ENCODE data around the gene PRPSAP2.

The PRPSAP2 gene

DNA sequence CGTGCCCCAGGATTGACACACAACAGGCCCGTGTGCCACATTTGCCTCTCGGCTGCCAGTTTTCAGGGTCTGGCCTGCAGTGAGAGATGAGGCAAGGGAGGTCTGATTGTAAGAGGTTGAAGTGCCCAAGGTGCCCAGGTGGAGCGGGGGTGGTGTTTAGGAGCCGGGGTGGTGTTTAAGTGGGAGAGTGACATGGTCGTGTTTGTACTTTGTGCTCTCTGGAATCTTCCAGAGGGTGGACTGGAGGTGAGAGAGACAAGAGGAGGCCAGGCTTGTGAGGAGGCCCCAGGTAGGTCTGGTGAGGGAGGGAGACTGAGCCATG, 104.5 kb downstream of the PRPSAP2 start:
- no peak overlapping the region for H3K4me3 ChIP-seq (ENCODE audit: low read depth, low read length)
- TF ChIP-seq, protein P1, sequence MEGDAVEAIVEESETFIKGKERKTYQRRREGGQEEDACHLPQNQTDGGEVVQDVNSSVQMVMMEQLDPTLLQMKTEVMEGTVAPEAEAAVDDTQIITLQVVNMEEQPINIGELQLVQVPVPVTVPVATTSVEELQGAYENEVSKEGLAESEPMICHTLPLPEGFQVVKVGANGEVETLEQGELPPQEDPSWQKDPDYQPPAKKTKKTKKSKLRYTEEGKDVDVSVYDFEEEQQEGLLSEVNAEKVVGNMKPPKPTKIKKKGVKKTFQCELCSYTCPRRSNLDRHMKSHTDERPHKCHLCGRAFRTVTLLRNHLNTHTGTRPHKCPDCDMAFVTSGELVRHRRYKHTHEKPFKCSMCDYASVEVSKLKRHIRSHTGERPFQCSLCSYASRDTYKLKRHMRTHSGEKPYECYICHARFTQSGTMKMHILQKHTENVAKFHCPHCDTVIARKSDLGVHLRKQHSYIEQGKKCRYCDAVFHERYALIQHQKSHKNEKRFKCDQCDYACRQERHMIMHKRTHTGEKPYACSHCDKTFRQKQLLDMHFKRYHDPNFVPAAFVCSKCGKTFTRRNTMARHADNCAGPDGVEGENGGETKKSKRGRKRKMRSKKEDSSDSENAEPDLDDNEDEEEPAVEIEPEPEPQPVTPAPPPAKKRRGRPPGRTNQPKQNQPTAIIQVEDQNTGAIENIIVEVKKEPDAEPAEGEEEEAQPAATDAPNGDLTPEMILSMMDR (IDR thresholded peaks at IDR 0.05; ENCODE audit: borderline replicate concordance, insufficient read depth, low read depth, low read length): no peak

DNA sequence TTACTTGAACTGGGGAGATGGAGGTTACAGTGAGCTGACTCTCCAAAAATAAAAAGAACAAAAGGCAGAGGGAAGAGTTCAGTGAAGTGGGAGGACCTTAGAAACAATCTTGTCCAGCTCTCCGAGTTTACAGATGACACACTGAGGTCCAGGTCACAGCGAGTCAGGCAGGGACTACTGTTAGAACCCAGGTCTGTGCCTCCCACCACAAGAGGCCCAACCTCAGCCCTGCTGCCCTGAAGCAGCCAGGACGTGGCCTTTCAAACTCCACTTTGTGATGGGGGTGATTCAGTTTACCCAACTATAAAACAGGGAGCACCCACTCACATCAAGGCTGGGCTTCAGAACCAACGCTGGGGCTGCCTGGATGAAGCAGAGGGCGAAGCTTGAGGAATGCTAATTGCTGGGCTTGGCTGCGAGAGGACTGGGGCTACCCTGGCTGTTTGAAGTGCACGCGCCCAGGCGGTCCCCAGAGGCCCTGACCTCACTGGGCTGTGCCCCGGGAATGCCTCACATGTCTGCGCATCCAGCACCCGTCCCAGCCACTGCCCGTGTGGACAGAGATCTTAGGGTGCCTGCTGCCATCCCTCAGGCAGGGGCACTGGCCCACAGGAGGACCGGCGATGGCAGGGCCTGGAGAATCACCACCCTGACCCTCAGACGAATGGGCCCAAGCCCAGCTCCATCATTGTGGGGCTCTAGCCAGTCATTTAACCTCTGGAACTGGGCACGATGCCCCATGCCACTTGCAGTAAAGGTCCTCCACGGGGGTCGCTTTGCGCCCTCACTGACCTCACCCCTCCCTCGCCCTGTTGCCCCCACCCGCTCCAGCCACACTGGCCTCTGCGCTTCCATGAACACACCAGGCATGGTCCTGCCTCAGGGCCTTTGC, 105.4 kb downstream of the PRPSAP2 start:
- no peak overlapping the region for H3K4me3 ChIP-seq (ENCODE audit: low read depth, low read length)
- TF ChIP-seq, protein P1 (IDR thresholded peaks at IDR 0.05; ENCODE audit: borderline replicate concordance, insufficient read depth, low read depth, low read length): no peak

DNA sequence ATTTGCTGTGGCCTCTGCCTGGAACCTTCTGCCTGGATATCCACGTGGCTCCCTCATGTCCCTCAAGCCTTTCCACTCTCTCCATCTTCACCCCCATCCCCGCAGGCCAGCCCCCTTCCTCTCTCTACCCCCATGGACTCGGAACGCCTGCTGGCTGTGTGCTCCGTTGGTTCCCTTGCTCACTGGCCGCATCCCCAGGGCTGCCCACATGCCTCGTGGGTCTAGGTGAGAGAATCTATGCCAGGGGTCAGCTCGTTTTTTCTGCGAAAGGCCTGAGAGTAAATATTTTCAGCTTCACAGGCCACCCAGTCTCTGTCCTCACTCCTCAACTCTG, 106.1 kb downstream of the PRPSAP2 start:
- no peak overlapping the region for H3K4me3 ChIP-seq (ENCODE audit: low read depth, low read length)
- TF ChIP-seq, protein P1 (IDR thresholded peaks at IDR 0.05; ENCODE audit: borderline replicate concordance, insufficient read depth, low read depth, low read length): no peak

DNA sequence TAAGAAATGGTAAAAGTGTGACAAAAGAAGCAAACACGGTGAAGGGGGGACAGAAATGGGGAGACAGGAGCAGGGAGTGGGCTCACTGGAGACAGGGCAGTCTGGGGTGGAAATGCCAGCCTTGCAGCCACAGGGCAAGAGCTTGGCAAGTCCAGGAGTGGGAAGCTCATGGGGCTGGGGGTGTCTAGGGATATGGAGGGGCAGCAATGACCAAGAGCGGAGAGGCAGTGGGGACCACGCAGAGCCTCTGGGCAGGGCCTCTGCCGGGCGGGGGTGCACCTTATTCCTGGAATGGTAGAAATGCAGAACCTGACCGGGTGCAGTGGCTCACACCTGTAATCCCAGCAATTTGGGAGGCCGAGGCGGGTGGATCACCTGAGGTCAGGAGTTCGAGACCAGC, 106.6 kb downstream of the PRPSAP2 start:
- TF ChIP-seq, protein P1 (IDR thresholded peaks at IDR 0.05; ENCODE audit: borderline replicate concordance, insufficient read depth, low read depth, low read length): no peak
- no peak overlapping the region for H3K4me3 ChIP-seq (ENCODE audit: low read depth, low read length)

DNA sequence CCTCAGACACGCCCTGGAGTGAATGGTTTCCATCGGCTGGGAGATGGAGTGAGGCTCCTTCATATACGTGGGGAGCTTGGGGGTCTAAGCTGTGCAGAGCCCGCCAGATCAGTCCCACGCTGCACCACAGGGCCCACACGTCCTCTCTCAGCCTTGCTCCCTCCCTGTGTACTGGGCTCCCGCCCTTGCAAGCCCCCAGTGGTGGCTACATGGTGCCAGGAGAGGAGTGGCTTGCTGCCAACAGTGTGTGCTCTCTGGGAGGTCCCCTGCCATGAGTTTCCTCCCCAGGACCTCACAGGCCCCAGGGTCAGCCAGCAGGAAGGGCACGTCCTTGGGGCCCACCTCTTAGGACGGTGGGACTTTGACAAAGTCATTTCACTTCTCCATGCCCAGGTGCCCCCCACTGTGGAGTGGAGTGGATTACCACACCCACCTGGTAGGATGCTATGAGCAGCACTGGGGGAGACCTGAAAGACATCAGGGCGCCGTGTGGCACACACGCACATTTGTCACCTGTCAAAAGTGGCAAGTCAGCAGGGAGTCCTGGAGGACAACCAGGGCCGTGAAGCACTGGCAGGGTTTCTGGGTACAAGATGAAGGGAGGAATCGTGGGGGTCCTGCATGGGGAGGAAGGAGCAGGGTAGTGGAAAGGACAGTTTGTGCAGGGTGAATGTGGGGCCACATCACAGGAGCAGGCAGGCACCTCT, 107.8 kb downstream of the PRPSAP2 start:
- TF ChIP-seq, protein P1 (IDR thresholded peaks at IDR 0.05; ENCODE audit: borderline replicate concordance, insufficient read depth, low read depth, low read length): no peak
- H3K4me3 ChIP-seq (ENCODE audit: low read depth, low read length): no peak overlapping the region

DNA sequence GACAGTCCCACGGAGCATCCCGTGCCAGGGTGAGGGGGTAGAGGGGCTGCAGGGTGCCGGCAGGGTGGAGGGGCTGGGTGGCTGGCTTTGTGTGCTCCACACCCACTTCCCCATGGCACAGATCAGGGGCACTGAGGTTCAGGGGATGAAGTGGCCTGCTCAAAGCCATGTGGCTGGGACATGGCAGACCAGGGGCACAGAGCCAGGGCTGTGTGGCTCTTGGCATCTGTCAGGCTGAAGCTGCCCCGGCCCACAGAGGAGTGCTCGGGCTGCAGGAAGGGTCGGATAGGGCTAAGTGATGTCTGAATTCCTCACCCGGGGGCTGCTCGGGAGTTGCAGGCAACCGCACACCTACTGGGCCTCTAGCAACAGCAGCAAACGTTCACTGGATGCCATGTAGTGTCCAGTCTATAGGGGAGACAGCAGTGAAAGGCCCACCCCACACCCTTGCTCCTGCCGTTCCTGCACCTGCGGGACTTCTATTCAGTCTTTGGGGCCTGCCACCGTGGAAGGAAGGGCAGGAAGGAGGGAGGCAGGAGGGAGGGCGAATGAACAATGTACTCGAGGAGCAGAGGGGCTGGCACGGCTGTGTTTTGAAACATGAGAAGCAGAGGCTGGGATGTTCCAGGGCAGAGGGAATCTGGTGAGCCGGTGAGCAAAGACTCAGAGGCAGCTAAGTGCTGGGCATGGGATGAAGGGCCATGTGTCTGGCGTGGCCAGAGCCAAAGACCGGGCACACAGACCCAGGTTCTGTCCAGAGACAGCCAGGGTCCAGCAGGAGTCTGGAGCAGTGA, 109.1 kb downstream of the PRPSAP2 start:
- TF ChIP-seq, protein P1 (IDR thresholded peaks at IDR 0.05; ENCODE audit: borderline replicate concordance, insufficient read depth, low read depth, low read length): no peak
- H3K4me3 ChIP-seq (ENCODE audit: low read depth, low read length): no peak overlapping the region

Measured in GM12875 (cell line).